Esophagus squamous epithelium (tissue), 5 donors: ENCODE results near the gene NR1I3. TPM values are rescaled to one million over a fixed set of nuclear protein-coding genes. Genes with fewer than 3 reads are reported as not detected.

Experiments used
- DNase-seq: peaks from one replicate; lab custom pipeline; 2025; lab: John Stamatoyannopoulos, UW
- H3K27ac ChIP-seq, 4 donors: fragments of 200-600 bp; sonication (generic); one replicate each; pipeline ENCODE4 v1.5.1; 2016 to 2019; ENCODE audit warnings: mild to moderate bottlenecking in 1 of 4
- H3K27me3 ChIP-seq, 4 donors: fragments of 200-600 bp; sonication (generic); 1 replicate in 3 of 4; 2 replicates in 1 of 4; pipeline versions ENCODE4 v1.5.1 to v1.6.0; 2017 to 2021; ENCODE audit warnings: antibody characterized with exemption in 1 of 4
- H3K36me3 ChIP-seq, 3 donors: fragments of 200-600 bp; sonication (generic); one replicate each; pipeline ENCODE4 v1.5.1; 2016 to 2019
- H3K4me1 ChIP-seq, 3 donors: fragments of 200-600 bp; sonication (generic); one replicate each; pipeline ENCODE4 v1.5.1; 2017 to 2019
- H3K4me3 ChIP-seq, 4 donors: fragments of 200-600 bp; sonication (generic); 1 replicate in 3 of 4; 2 replicates in 1 of 4; pipeline ENCODE4 v1.5.1; 2016 to 2019; ENCODE audit warnings: mild to moderate bottlenecking in 2 of 4, moderate library complexity in 1 of 4
- H3K9me3 ChIP-seq, 3 donors: fragments of 200-600 bp; sonication (generic); one replicate each; pipeline ENCODE4 v1.5.1; 2016 to 2019
- POLR2A ChIP-seq, 4 donors: fragments of 450-650 bp; IDR thresholded peaks; one replicate each; pipeline ENCODE4 v1.6.1; 2017; ENCODE audit warnings: antibody characterized with exemption in 4 of 4, mild to moderate bottlenecking in 4 of 4, moderate library complexity in 3 of 4
- WGBS, 2 donors: methylation state at CpG; one replicate each; pipeline ENCODE4 v1.1.5; 2018; 5-methylcytosine and 5-hydroxymethylcytosine counted together
- intact Hi-C: fragments of 100-400 bp; cut with DNase I; formaldehyde crosslinking; loops from one replicate; pipeline ENCODE4 v1.15.0; 2022
- total RNA-seq, 4 donors: library from RNA; depleted of rRNA; stranded (reverse); fragments of >200 nt; gene quantifications; one replicate each; pipeline ENCODE4 v1.1.0, GENCODE V29; 2016
- TF ChIP-seq, protein P1 (sequence below), 6 experiments: fragments of 450-650 bp in 4 of 6; fragments of 200-600 bp in 2 of 6; sonication (generic) in 2 of 6; IDR thresholded peaks; one replicate each; pipeline ENCODE4 v1.5.1; 2016 to 2019; ENCODE audit warnings: antibody characterized with exemption in 6 of 6, mild to moderate bottlenecking in 4 of 6, moderate library complexity in 4 of 6
- donor health status: DM: yes; HTN: yes; CAD: no.

Gene NR1I3
- total RNA-seq, 4 donors from 2014 or later: not detected

DNA sequence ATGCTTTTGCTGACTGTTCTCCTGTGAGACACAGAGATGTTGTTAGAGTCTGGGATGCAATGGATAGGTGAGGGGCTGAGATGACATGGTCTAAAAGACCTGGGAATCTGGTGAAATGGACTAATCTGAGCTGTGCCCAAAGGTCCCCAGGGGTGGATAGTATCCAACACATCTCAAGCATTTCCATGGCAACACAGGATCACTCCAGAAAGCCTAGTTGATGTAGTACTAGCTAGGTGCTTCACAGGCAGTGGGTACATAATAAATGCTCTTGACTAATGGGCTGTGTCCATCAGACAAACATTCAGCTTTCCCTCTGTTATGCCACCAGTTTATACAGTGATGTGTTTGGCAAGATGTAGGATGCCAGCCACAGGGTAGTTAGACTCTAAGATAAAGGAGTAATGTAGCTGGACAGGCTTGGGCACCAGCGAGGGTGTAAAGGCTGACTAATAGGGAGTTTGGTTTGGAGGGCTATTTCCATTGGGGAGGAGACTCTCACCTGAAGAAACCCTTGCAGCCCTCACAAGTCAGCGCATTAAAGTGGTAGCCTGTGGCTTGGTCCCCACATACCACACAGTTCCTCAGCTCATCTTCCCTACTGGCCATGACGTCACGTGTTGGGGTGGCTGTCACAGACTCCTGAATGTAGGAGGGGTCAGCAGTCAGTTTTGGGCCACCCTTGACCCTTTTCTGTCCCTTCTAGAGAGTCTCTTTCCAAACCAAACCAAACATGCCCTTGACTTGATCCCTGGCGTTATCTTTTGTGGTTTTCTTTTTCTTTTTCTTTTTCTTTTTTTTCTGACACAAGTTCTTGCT lies 1.8 kb downstream of the NR1I3 start:
- H3K9me3 ChIP-seq: no peaks in the 10 kb centered on the region
- intact Hi-C loops: no loop called here

DNA sequence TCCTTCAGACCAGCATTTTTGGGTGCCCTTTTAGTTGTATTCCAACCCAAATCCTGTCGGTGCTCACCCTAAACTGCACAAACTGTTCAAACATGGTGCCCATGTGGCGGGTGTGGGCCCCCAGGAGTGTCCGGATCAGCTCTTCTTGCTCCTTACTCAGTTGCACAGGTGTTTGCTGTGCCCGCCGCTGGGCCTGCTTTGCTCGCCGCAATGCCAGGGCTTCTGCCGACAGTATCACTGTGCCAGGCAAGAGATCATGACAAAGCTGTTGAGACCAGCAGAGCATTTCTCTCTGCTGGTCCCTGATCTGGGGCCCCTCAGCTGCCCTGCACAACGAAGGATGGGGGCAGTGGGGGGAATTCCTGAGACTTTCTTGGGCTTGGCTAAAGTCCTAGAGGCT lies 4.9 kb downstream of the NR1I3 start:
- Histone ChIP-seq H3K27ac (no peak overlapping the region), H3K27me3 (no peaks in the 10 kb centered on the region), H3K4me1 (peaks cover 0 to under 1% (median under 1%) of the 10 kb centered on the region in 3 donors), H3K4me3 (no peak overlapping the region), H3K9me3 (no peaks in the 10 kb centered on the region), H3K36me3 (peaks cover 12 to 30% (median 19%) of the 10 kb centered on the region in 3 donors)
- intact Hi-C loops: no loop called here
- no peak for DNase-seq
- no peak for TF ChIP-seq POLR2A (IDR thresholded peaks at IDR 0.05)
- TF ChIP-seq, protein P1, sequence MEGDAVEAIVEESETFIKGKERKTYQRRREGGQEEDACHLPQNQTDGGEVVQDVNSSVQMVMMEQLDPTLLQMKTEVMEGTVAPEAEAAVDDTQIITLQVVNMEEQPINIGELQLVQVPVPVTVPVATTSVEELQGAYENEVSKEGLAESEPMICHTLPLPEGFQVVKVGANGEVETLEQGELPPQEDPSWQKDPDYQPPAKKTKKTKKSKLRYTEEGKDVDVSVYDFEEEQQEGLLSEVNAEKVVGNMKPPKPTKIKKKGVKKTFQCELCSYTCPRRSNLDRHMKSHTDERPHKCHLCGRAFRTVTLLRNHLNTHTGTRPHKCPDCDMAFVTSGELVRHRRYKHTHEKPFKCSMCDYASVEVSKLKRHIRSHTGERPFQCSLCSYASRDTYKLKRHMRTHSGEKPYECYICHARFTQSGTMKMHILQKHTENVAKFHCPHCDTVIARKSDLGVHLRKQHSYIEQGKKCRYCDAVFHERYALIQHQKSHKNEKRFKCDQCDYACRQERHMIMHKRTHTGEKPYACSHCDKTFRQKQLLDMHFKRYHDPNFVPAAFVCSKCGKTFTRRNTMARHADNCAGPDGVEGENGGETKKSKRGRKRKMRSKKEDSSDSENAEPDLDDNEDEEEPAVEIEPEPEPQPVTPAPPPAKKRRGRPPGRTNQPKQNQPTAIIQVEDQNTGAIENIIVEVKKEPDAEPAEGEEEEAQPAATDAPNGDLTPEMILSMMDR (IDR thresholded peaks at IDR 0.05): no peak
- 85 to 86% methylated on average over 7 to 9 of the region's 9 CpGs for WGBS, 2 donors

More for the DNA sequence above, 1.8 kb downstream of the NR1I3 start:
- Histone ChIP-seq H3K36me3 (no peaks in the 10 kb centered on the region), H3K4me3 (no peak overlapping the region), H3K27ac (no peak overlapping the region), H3K27me3 (no peaks in the 10 kb centered on the region), H3K4me1 (no peaks in the 10 kb centered on the region)
- WGBS, 2 donors: 72 to 74% methylated on average over 5 of the region's 5 CpGs
- TF ChIP-seq, protein P1 (IDR thresholded peaks at IDR 0.05): no peak
- no peak for TF ChIP-seq POLR2A (IDR thresholded peaks at IDR 0.05)
- no peak for DNase-seq

DNA sequence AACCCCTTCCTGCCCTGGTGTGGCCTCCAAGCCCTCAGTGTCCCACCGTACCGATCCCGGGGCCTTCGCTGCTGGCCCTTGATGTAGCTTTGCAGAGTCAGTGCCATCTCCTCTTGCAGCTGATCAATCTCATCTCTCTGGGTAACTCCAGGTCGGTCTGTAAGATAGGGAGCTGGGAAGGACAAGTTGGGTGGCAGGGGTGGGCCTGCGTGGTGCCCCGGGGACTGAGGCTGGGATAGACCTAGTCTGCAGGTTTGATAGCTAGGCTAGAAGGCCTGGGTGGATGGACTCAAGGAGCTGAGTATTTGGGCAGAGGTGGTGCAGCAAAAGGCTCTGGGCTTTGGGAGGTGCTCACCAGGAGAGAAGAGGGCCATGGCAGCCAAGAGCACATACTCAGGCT lies 7.2 kb downstream of the NR1I3 start:
- Histone ChIP-seq H3K36me3 (peaks cover 12 to 31% (median 19%) of the 10 kb centered on the region in 3 donors), H3K9me3 (no peaks in the 10 kb centered on the region), H3K27me3 (no peaks in the 10 kb centered on the region), H3K27ac (no peak overlapping the region), H3K4me1 (peaks cover 16 to 22% (median 19%) of the 10 kb centered on the region in 3 donors), H3K4me3 (no peak overlapping the region)
- 95 to 100% methylated on average over 4 to 5 of the region's 7 CpGs for WGBS, 2 donors
- no peak for DNase-seq
- intact Hi-C loops: no loop called here
- TF ChIP-seq, protein P1 (IDR thresholded peaks at IDR 0.05): no peak
- no peak for TF ChIP-seq POLR2A (IDR thresholded peaks at IDR 0.05)

DNA sequence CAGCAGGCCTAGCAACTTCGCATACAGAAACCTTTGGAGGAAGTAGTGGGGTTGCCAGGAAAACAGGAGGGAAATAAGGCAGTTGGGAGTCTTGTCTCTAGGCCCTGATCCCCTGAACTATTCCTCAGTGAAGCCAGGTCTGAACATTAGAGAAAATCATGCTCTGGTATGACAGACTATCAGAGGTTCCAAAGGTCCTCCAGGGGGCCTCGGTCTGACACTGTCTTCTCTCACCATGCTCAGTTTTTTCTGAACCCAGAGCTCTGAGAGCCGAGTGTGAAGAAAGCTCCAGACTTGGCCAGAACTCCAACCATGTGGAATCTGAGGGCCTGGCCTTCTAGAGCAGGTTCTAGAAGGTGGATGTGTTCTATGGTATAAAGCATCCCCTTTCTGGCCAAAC lies 8.1 kb downstream of the NR1I3 start:
- H3K9me3 ChIP-seq: no peaks in the 10 kb centered on the region
- no peak overlapping the region for H3K27ac ChIP-seq
- no peak for TF ChIP-seq POLR2A (IDR thresholded peaks at IDR 0.05)
- TF ChIP-seq, protein P1 (IDR thresholded peaks at IDR 0.05): no peak
- peaks cover 21 to 29% (median 24%) of the 10 kb centered on the region in 3 donors for H3K4me1 ChIP-seq
- no peaks in the 10 kb centered on the region for H3K27me3 ChIP-seq
- intact Hi-C loops: loop anchor here (5.0 to 10.0 kb wide), 2 partner anchors 62 to 145 kb away; no protein-coding TSS in a partner anchor
- H3K4me3 ChIP-seq: no peak overlapping the region
- H3K36me3 ChIP-seq: peaks cover 12 to 31% (median 19%) of the 10 kb centered on the region in 3 donors
- DNase-seq: no peak
- 49 to 60% methylated on average over 3 of the region's 3 CpGs for WGBS, 2 donors

DNA sequence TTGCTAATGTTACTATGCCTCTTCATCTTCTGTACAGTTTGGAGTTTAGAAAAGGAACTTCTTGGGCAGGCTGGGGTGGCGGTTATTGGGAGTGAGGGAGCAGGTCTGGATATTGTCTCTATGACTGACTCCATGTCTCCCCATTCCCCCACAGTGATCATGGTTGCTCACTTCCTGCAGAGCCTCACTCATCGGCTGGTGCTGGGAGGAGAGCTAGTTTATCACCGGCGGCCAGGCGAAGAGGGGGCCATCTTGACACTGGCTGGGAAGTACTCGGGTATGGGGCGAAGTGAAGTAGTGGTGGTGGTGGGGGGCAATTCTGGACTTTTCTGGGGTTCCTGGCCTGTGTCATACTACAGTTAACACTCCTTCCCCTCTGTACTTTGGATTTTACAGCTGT lies 10.0 kb downstream of the NR1I3 start:
- no peaks in the 10 kb centered on the region for H3K27me3 ChIP-seq
- WGBS, 2 donors: 73 to 96% methylated on average over 3 to 6 of the region's 7 CpGs
- TF ChIP-seq, protein P1 (IDR thresholded peaks at IDR 0.05): no peak
- no peak for TF ChIP-seq POLR2A (IDR thresholded peaks at IDR 0.05)
- peaks cover 12 to 31% (median 19%) of the 10 kb centered on the region in 3 donors for H3K36me3 ChIP-seq
- no peak overlapping the region for H3K4me3 ChIP-seq
- H3K9me3 ChIP-seq: no peaks in the 10 kb centered on the region
- intact Hi-C loops: loop anchor here (5.0 to 10.0 kb wide), 2 partner anchors 64 to 147 kb away; no protein-coding TSS in a partner anchor
- H3K27ac ChIP-seq: peak overlapping the region in 3 of 4 donors; percentile 76 to 86 (median 81)
- no peak for DNase-seq
- H3K4me1 ChIP-seq: peaks cover 21 to 33% (median 25%) of the 10 kb centered on the region in 3 donors
